Subcutaneous adipose tissue (tissue), 4 donors: ENCODE results near the gene ZKSCAN5. TPM values are rescaled to one million over a fixed set of nuclear protein-coding genes. Genes with fewer than 3 reads are reported as not detected.

ENCODE experiments used
- total RNA-seq, 4 donors: library from RNA; depleted of rRNA; stranded (reverse); fragments of >200 nt; gene quantifications; one replicate each; pipeline ENCODE4 v1.1.0, GENCODE V29; 2016
- TF ChIP-seq, protein P1 (sequence below): fragments of 450-650 bp; IDR thresholded peaks from one replicate; pipeline ENCODE4 v1.5.1; 2016; ENCODE audit warnings: low read depth, mild to moderate bottlenecking, control low read depth, antibody characterized with exemption, moderate library complexity

ZKSCAN5 gene
- total RNA-seq, 4 donors from 2014 or later: 7.0 to 10.0 (median 8.7) TPM

DNA sequence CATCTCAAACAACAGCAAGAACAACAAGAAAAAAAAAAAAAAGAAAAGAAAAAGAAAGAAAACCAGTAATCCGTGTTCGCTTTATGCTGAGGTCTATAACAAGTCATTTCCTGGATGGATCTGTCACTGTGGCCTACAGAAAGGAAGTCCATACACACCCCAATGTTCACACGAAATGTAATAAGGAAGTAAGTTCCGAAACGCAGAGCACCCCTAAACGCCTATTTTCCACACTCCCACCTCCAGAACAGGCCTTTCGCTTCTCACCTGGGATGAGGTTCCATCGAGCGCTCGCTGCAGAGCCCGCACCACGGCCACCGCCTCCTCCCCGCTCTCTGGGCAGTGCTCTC, 5.1 kb upstream of the ZKSCAN5 start:
- TF ChIP-seq, protein P1, sequence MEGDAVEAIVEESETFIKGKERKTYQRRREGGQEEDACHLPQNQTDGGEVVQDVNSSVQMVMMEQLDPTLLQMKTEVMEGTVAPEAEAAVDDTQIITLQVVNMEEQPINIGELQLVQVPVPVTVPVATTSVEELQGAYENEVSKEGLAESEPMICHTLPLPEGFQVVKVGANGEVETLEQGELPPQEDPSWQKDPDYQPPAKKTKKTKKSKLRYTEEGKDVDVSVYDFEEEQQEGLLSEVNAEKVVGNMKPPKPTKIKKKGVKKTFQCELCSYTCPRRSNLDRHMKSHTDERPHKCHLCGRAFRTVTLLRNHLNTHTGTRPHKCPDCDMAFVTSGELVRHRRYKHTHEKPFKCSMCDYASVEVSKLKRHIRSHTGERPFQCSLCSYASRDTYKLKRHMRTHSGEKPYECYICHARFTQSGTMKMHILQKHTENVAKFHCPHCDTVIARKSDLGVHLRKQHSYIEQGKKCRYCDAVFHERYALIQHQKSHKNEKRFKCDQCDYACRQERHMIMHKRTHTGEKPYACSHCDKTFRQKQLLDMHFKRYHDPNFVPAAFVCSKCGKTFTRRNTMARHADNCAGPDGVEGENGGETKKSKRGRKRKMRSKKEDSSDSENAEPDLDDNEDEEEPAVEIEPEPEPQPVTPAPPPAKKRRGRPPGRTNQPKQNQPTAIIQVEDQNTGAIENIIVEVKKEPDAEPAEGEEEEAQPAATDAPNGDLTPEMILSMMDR: no peak

DNA sequence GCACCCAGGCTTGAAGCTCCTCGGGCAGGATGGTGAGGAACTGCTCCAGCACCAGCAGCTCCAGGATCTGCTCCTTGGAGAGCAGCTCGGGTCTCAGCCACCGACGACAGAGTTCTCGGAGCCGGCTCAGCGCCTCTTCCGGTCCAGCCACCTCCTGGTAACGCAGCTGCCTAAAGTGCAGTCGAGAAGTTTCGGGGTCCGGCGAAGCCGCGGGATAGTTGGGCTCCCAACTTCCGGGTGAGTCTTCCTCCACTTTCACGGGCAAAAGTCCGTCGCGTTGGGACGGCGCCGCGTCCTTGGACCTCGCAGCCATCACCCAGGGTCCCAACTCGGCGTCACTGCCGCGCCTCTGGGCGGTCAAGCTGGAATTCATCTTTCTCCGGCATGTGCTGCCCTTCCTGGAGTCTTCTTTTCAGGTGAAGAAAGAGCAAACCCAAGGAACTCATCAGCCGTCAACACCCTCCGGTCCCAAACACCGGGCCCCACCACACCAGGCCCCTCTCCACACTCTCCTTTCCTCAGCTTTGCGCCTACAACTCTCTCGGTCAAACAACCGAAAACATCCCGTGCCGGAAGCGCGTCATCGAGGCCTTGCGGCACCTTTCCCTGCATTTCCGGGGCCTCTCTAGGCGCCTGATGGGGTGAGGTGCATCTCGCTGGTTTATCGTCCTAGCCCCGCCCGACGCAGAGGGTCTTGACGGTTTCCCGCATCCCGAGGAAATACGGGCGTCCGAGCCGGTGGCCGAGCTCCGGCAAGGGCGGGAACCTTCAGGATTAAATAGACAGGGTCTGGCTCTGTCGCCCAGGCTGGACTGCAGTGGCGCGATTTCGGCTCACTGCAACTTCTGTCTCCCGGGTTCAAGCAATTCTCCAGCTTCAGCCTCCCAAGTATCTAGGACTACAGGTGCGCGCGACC, 4.5 kb upstream of the ZKSCAN5 start, which contains the start of gene ZNF394:
ZNF394 (minus strand) TSS at position 561 of the 916 bp plus-strand sequence; CDS start at position 373, 188 bp downstream.
- TF ChIP-seq, protein P1: no peak

DNA sequence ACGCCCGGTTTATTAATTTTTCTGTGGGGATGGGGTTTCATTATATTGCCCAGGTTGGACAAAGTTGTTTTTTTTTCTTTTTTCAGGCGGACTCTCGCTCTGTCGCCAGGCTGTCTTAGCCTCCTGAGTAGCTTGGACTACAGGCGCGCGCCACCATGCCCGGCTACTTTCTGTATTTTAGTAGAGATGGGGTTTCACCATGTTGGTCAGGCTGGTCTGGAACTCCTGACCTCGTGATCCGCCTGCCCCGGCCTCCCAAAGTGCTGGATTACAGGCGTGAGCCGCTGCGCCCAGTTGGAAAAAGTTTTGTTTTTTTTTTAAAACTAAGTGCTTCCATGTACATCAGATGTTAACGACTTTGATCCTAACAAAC, 3.8 kb upstream of the ZKSCAN5 start:
- TF ChIP-seq, protein P1: no peak

DNA sequence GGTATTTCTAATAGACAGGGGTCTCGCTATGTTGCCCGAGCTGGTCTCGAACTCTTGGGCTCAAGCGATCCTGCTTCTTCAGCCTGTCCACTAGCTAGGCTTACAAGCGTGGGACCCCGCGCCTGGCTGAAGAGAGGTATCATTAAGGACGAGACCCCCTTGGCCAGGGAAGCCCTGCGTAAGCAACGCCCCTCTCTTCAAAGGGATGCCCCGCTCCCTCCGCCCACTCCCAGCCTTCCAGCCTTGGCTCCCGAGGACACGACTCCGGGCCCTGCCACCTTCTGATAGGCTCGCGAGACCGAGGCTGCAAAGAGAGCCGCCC, 220 bp upstream of the ZKSCAN5 start:
- TF ChIP-seq, protein P1: no peak

DNA sequence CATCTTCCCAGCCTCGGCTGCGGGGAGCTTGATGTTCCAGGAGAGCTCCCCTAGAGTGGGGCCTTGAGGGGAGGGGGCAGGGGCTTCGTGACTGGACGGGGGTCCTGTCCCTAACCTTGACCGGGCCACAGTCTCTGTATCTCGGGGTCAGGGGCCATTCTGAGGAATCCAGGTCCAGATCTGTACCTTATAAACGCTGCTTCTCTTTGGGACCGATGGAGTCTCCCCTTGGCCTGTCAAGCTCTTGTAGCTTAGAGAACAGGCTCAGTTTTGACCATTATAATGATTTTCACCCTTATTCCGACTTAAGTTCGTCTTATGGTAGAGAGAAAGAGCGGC, 831 bp downstream of the ZKSCAN5 start:
- TF ChIP-seq, protein P1: no peak

DNA sequence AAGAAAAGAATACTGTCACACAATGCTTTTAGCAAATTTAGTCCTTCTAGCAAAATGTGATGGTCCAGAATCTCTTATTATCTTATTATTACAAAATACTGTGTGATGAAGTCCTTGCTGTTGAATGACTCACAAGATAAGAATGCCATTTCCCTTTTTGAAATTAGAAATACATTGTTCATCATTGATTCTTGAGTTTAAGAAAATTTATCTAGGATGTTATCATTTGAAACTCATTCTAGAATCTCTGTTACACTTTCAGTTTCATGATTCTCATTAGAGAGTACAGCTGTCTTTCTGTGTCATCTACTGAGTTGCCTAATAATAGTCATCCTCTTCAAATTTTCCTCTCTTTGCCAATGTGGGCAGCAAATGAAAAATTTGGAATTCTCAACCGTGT, 9.6 kb downstream of the ZKSCAN5 start:
- TF ChIP-seq, protein P1: no peak

DNA sequence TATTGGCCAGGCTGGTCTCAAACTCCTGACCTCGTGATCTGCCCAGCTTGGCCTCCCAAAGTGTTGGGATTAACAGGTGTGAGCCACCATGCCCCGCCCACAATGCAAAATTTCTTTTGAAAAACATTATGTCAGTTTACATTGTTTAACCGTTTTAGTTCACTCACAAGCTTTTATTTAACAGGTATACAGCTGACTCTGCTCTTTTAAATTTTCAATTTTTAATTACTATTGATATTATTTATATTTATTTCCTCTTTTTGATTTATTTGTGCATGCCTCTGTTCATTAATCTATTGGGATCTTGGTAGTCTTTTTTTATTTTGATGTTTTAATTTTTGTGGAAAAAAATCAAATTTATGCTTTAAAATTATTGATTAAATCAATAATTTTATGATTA, 16.9 kb downstream of the ZKSCAN5 start:
- TF ChIP-seq, protein P1: no peak
